HG03439 (cell line): Measurements from ENCODE around the gene ITGA6.

ENCODE experiments used
- ATAC-seq: cut with Tn5 transposase; IDR thresholded peaks from one replicate; pipeline ENCODE4 v1.9.1; 2021; ENCODE audit warnings: mild to moderate bottlenecking, moderate library complexity; ENCODE audit not compliant: unreplicated experiment

Gene ITGA6

GRCh38 chr2:172464400-172465129, 37.2 kb downstream of the ITGA6 start:
- ATAC-seq: no peak

- no peak for ATAC-seq
Observed at GRCh38 chr2:172465417-172466334, 38.3 kb downstream of the ITGA6 start.

- no peak for ATAC-seq
Observed at GRCh38 chr2:172467382-172467781, 40.0 kb downstream of the ITGA6 start.

- ATAC-seq: no peak
Observed at GRCh38 chr2:172470958-172471922, 43.9 kb downstream of the ITGA6 start.

- no peak for ATAC-seq
Observed at GRCh38 chr2:172472446-172473033, 45.2 kb downstream of the ITGA6 start.

GRCh38 chr2:172473167-172473566, 45.8 kb downstream of the ITGA6 start:
- no peak for ATAC-seq

GRCh38 chr2:172478353-172478752, 51.0 kb downstream of the ITGA6 start:
- no peak for ATAC-seq

- no peak for ATAC-seq
Observed at GRCh38 chr2:172480301-172481218, 53.2 kb downstream of the ITGA6 start.

- ATAC-seq: no peak
Observed at GRCh38 chr2:172481507-172482262, 54.3 kb downstream of the ITGA6 start.

- ATAC-seq: no peak
Observed at GRCh38 chr2:172484253-172484652, 56.9 kb downstream of the ITGA6 start.

- no peak for ATAC-seq
Observed at GRCh38 chr2:172484706-172485105, 57.3 kb downstream of the ITGA6 start.

GRCh38 chr2:172488556-172488955, 61.2 kb downstream of the ITGA6 start:
- ATAC-seq: no peak

- no peak for ATAC-seq
Observed at GRCh38 chr2:172489681-172490080, 62.3 kb downstream of the ITGA6 start.

GRCh38 chr2:172496160-172496608, 68.8 kb downstream of the ITGA6 start:
- no peak for ATAC-seq

GRCh38 chr2:172507199-172507598, 79.8 kb downstream of the ITGA6 start:
- ATAC-seq: no peak

GRCh38 chr2:172510088-172510487, 82.7 kb downstream of the ITGA6 start:
- no peak for ATAC-seq

- ATAC-seq: no peak
Observed at GRCh38 chr2:172510548-172510947, 83.2 kb downstream of the ITGA6 start.

- no peak for ATAC-seq
Observed at GRCh38 chr2:172512810-172513523, 85.6 kb downstream of the ITGA6 start.
